GM12878 (cell line): ENCODE data around the gene HSFX3.
"Not testable (repeated sequence)": the region's sequence is repeated elsewhere in the genome, so short reads cannot be mapped to it uniquely, and the experiment has no call there.

Source experiments
- CBX5 ChIP-seq: sonication (generic); IDR thresholded peaks from 2 replicates; pipeline ENCODE4 v1.6.1; 2016; ENCODE audit warnings: low read depth, moderate library complexity, mild to moderate bottlenecking, inconsistent platforms
- CTCF ChIP-seq, 3 experiments: IDR thresholded peaks in 2 of 3; conservative IDR thresholded peaks in 1 of 3; 2 replicates each; pipeline ENCODE4 v1.5.1; 2011; ENCODE audit warnings: low read depth in 3 of 3, low read length in 3 of 3, mild to moderate bottlenecking in 3 of 3, control low read depth in 2 of 3, moderate library complexity in 2 of 3, inconsistent platforms in 1 of 3, mixed read lengths in 1 of 3; ENCODE audit not compliant: control insufficient read depth in 2 of 3, insufficient read depth in 1 of 3; ENCODE audit errors: extremely low read depth in 1 of 3
- HDAC2 ChIP-seq: fragments of 200-600 bp; sonication (generic); IDR thresholded peaks from 2 replicates; pipeline ENCODE4 v1.6.1; 2017
- IKZF1 ChIP-seq: fragments of 450-650 bp; conservative IDR thresholded peaks from 2 replicates; pipeline ENCODE4 v1.6.1; 2017; ENCODE audit warnings: antibody characterized with exemption, mild to moderate bottlenecking
- JUND ChIP-seq: IDR thresholded peaks from 2 replicates; pipeline ENCODE4 v1.6.1; 2012; ENCODE audit warnings: low read depth, mild to moderate bottlenecking, low read length, improper control_type of control experiment, moderate library complexity
- KAT2A ChIP-seq: conservative IDR thresholded peaks from 2 replicates; pipeline ENCODE4 v1.6.1; 2011; ENCODE audit warnings: low read depth, low read length; ENCODE audit not compliant: control insufficient read depth
- MXI1 ChIP-seq: fragments of 150-350 bp; IDR thresholded peaks from 2 replicates; pipeline ENCODE4 v1.6.1; 2011; ENCODE audit warnings: low read depth, mild to moderate bottlenecking, inconsistent platforms, low read length, improper control_type of control experiment
- POLR2A ChIP-seq: IDR thresholded peaks from 2 replicates; pipeline ENCODE4 v1.6.1; 2011; ENCODE audit warnings: low read depth, mild to moderate bottlenecking, low read length
- RAD21 ChIP-seq: IDR thresholded peaks from 2 replicates; pipeline ENCODE4 v1.6.1; 2011; ENCODE audit warnings: mild to moderate bottlenecking, low read depth, low read length, moderate library complexity; ENCODE audit not compliant: insufficient read depth
- SUZ12 ChIP-seq: fragments of 200-600 bp; sonication (generic); IDR thresholded peaks from one replicate; pipeline ENCODE4 v1.6.1; 2018; ENCODE audit warnings: antibody characterized with exemption, mild to moderate bottlenecking; ENCODE audit not compliant: unreplicated experiment
- ZNF207 ChIP-seq: fragments of 450-650 bp; IDR thresholded peaks from 2 replicates; pipeline ENCODE4 v1.6.1; 2014; ENCODE audit warnings: antibody characterized with exemption, mild to moderate bottlenecking, borderline replicate concordance
- ZZZ3 ChIP-seq: IDR thresholded peaks from 2 replicates; pipeline ENCODE4 v1.6.1; 2011; ENCODE audit warnings: low read depth; ENCODE audit not compliant: control insufficient read depth, insufficient read length
- TF ChIP-seq, protein P1 (sequence below): IDR thresholded peaks from 2 replicates; pipeline ENCODE4 v1.6.1; 2011; ENCODE audit warnings: low read depth, low read length, improper control_type of control experiment, borderline replicate concordance

DNA sequence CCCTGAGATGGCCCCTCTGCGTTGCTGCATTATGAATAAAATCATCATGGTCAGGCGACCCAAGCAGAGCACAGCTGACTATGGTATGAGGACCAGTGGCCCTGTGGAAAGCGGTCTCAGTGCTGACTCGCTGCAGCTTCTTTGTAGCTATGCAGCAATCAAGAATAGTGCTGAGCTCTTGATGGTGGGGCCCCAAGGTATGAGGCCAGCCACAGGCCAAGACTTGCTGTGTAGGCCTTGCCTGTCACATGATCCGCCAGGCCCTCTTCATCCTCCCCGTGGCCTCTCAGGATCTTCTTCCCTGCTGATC is 2.2 kb upstream of the HSFX3 start:
- TF ChIP-seq MXI1; CBX5; CTCF (IDR thresholded peaks at IDR 0.05 in 2 of 3, conservative IDR thresholded peaks at IDR 0.05 in 1 of 3; ENCODE audit: control insufficient read depth in 2 of 3, extremely low read depth in 1 of 3, insufficient read depth in 1 of 3, low read depth in 3 of 3, low read length in 3 of 3); IKZF1; JUND; SUZ12; RAD21; KAT2A; HDAC2; ZZZ3; ZNF207; POLR2A: not testable (repeated sequence)
- TF ChIP-seq, protein P1, sequence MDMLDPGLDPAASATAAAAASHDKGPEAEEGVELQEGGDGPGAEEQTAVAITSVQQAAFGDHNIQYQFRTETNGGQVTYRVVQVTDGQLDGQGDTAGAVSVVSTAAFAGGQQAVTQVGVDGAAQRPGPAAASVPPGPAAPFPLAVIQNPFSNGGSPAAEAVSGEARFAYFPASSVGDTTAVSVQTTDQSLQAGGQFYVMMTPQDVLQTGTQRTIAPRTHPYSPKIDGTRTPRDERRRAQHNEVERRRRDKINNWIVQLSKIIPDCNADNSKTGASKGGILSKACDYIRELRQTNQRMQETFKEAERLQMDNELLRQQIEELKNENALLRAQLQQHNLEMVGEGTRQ, result not testable (repeated sequence)
